Colon (tissue), 2 donors: ENCODE data around the gene SLC8B1.

ENCODE experiments used
- FAIRE-seq: peaks from 2 replicates; lab custom pipeline; 2012; peaks lifted over from hg19 to GRCh38; lab: Jason Lieb, UNC
- donor health status: control.
- donor health status: control.

The SLC8B1 gene

GRCh38 chr12:113268621-113269020, 66.3 kb downstream of the SLC8B1 start:
- FAIRE-seq, result no peak

GRCh38 chr12:113268136-113268535, 66.8 kb downstream of the SLC8B1 start:
- no peak for FAIRE-seq

GRCh38 chr12:113267621-113268020, 67.3 kb downstream of the SLC8B1 start:
- FAIRE-seq, result no peak

GRCh38 chr12:113266106-113266895, 68.6 kb downstream of the SLC8B1 start:
- FAIRE-seq, result no peak

GRCh38 chr12:113263431-113263963, 71.4 kb downstream of the SLC8B1 start:
- FAIRE-seq, result no peak

GRCh38 chr12:113262710-113263109, 72.2 kb downstream of the SLC8B1 start:
- no peak for FAIRE-seq

- no peak for FAIRE-seq
These were observed 73.0 kb downstream of the SLC8B1 start for GRCh38 chr12:113261847-113262470.

GRCh38 chr12:113260636-113261300, 74.1 kb downstream of the SLC8B1 start:
- no peak for FAIRE-seq

GRCh38 chr12:113260127-113260526, 74.8 kb downstream of the SLC8B1 start:
- FAIRE-seq, result no peak

- no peak for FAIRE-seq
These were observed 77.3 kb downstream of the SLC8B1 start for GRCh38 chr12:113257564-113257963.

- no peak for FAIRE-seq
These were observed 80.6 kb downstream of the SLC8B1 start for GRCh38 chr12:113254298-113254697.

- FAIRE-seq, result no peak
These were observed 81.2 kb downstream of the SLC8B1 start for GRCh38 chr12:113253532-113254285.

- FAIRE-seq, result no peak
These were observed 82.4 kb downstream of the SLC8B1 start for GRCh38 chr12:113252494-113252893.

- no peak for FAIRE-seq
These were observed 83.4 kb downstream of the SLC8B1 start for GRCh38 chr12:113251404-113252070.

GRCh38 chr12:113250045-113250444, 84.9 kb downstream of the SLC8B1 start:
- FAIRE-seq, result no peak

- FAIRE-seq, result no peak
These were observed 85.4 kb downstream of the SLC8B1 start for GRCh38 chr12:113249546-113249945.

- FAIRE-seq, result no peak
These were observed 86.0 kb downstream of the SLC8B1 start for GRCh38 chr12:113248842-113249435.
